ENCODE results near the gene FKBP9. TPM values are rescaled to one million over a fixed set of nuclear protein-coding genes. Genes with fewer than 3 reads are reported as not detected.

The FKBP9 gene
- polyA plus RNA-seq, 1 donor (not counting 4 experiments of a cell fraction or from before 2014, with no cell fraction given): 92.2 TPM

- Histone ChIP-seq H3K79me2 (ENCODE audit: control insufficient read depth, insufficient read depth, low read length) (peaks cover 91% of the 10 kb centered on the region), H3K27ac (ENCODE audit: control insufficient read depth, insufficient read depth, low read length) (no peak overlapping the region), H3K9me3 (ENCODE audit: control insufficient read depth, low read depth, low read length) (no peaks in the 10 kb centered on the region), H4K20me1 (ENCODE audit: control insufficient read depth, extremely low read depth, insufficient read depth, low read length) (no peaks in the 10 kb centered on the region), H3K9ac (ENCODE audit: control insufficient read depth, extremely low read depth, insufficient read depth, low read length) (no peak overlapping the region), H2AFZ (ENCODE audit: control insufficient read depth, low read length) (no peak overlapping the region), H3K4me3 (ENCODE audit: control insufficient read depth in 2 of 3, extremely low read depth in 1 of 3, insufficient read depth in 2 of 3, low read depth in 1 of 3, low read length in 3 of 3) (no peak overlapping the region), H3K36me3 (ENCODE audit: control insufficient read depth in 2 of 2, extremely low read depth in 1 of 2, insufficient read depth in 2 of 2, low read length in 2 of 2) (no peaks in the 10 kb centered on the region), H3K27me3 (ENCODE audit: control insufficient read depth, extremely low read depth, insufficient read depth, low read length) (no peaks in the 10 kb centered on the region), H3K9me1 (ENCODE audit: control insufficient read depth, extremely low read depth, insufficient read depth, low read length) (no peaks in the 10 kb centered on the region), H3K4me1 (ENCODE audit: control insufficient read depth, extremely low read depth, insufficient read depth, low read length) (peaks cover 13% of the 10 kb centered on the region), H3K4me2 (ENCODE audit: control insufficient read depth, extremely low read depth, insufficient read depth, low read depth, low read length) (no peak overlapping the region)
- DNase-seq (ENCODE audit: low read depth, low spot score) (no peak), FAIRE-seq (no peak)
- no peak for TF ChIP-seq EZH2 (IDR thresholded peaks at IDR 0.05; ENCODE audit: low read length)
- no peak for TF ChIP-seq CTCF (optimal IDR thresholded peaks at IDR 0.05 in 1 of 3, IDR thresholded peaks at IDR 0.05 in 1 of 3, conservative IDR thresholded peaks at IDR 0.05 in 1 of 3; ENCODE audit: extremely low read depth in 1 of 3, insufficient read depth in 2 of 3, low read length in 3 of 3)
- dilution Hi-C loops (cut with MboI; ENCODE audit: extremely low pct_ligation_motif_present, low sequenced_read_pairs): no loop called here
These were observed 97.9 kb downstream of the FKBP9 start for GRCh38 chr7:33055158-33055557.

Small RNA genes within 50 kb of the gene (small RNA-seq; reads per million reads assigned to genes)
- gene AC083863.1 (ENCODE audit: insufficient read length in 3 of 3, low read depth in 3 of 3, low replicate concordance in 1 of 3): 0 reads per million in 3 experiments
- gene RN7SL505P (ENCODE audit: insufficient read length in 3 of 3, low read depth in 3 of 3, low replicate concordance in 1 of 3): 0 reads per million in 3 experiments
- gene RNU6-388P (ENCODE audit: insufficient read length in 3 of 3, low read depth in 3 of 3, low replicate concordance in 1 of 3): 0 reads per million in 3 experiments
- 0 reads per million in 3 experiments for gene RPS29P14 (ENCODE audit: insufficient read length in 3 of 3, low read depth in 3 of 3, low replicate concordance in 1 of 3)

Other genes starting within 250 kb of the FKBP9 start
- 17.8 to 28.2 TPM (median 21.4 TPM) in 3 replicates for gene KBTBD2, start 65.7 kb upstream of the FKBP9 start, polyA plus RNA-seq
- gene NT5C3A, start 105.3 kb downstream of the FKBP9 start, polyA plus RNA-seq: 12.6 to 30.5 TPM (median 16.2 TPM) in 3 replicates
- 11.1 to 20.6 TPM (median 17.4 TPM) in 3 replicates for gene RP9, start 152.0 kb downstream of the FKBP9 start, polyA plus RNA-seq
- 6.9 to 7.9 TPM (median 7.6 TPM) in 3 replicates for gene BBS9, start 172.1 kb downstream of the FKBP9 start, polyA plus RNA-seq

Data from keratinocyte (primary cell).